ENCODE results near the gene RIOK3. TPM values are rescaled to one million over a fixed set of nuclear protein-coding genes. Genes with fewer than 3 reads are reported as not detected.

RIOK3 gene
- total RNA-seq, 1 experiment from 2014 or later, result 35.8 TPM

DNA sequence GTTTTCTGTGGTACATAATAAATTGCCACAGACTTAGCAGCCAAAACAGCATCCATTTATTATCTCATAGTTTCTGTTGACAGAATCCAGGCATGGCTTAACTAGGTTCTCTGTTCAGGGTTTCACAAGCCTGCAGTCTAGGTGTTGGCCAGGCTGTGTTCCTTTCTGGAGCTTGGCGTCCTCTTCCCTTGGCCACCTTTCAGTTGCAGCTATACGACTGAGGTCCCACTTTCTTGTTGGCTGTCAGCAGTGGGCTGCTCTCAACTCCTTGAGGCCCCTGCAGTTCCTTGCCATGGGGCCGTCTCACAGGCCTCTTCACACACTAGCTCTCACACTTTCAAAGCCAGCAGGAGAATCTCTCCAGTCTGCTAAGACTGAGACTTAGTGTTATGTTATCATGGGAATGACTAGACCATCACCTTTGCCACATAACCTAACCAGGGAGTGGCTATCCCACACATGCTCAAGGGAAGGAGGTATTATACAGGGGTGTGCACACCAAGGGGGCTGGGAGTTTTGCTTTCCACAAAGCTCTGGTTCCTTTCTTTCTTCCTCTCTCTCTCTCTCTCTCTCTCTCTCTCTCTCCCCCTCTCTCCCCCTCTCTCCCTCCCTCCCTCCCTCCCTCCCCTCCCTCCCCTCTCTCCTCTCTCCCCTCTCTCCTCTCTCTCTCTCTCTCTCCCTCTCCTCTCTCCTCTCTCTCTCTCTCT lies 15.8 kb downstream of the RIOK3 start:
- POLR2A ChIA-PET (ENCODE audit: low non-redundant PET), result no interaction called here
- no peak for DNase-seq (ENCODE audit: low spot score)
- H3K36me3 ChIP-seq (ENCODE audit: insufficient read depth, low read length, poor library complexity, severe bottlenecking), result peaks cover 41% of the 10 kb centered on the region
- no peak overlapping the region for H3K27ac ChIP-seq (ENCODE audit: low read depth, low read length, poor library complexity, severe bottlenecking)
- no peaks in the 10 kb centered on the region for H3K4me1 ChIP-seq (ENCODE audit: insufficient read depth, low read length, poor library complexity, severe bottlenecking)
- BruUV-seq (replicated peaks), result no TSS peak
- H3K27me3 ChIP-seq (replicated peaks; ENCODE audit: insufficient read depth, low read depth, low read length, poor library complexity), result no peaks in the 10 kb centered on the region
- H3K9me3 ChIP-seq (ENCODE audit: low read depth, low read length, poor library complexity, severe bottlenecking), result no peaks in the 10 kb centered on the region
- no peak for TF ChIP-seq EZH2 (IDR thresholded peaks at IDR 0.05; ENCODE audit: borderline replicate concordance, low read depth, low read length, poor library complexity, severe bottlenecking)
- TF ChIP-seq, protein P1, sequence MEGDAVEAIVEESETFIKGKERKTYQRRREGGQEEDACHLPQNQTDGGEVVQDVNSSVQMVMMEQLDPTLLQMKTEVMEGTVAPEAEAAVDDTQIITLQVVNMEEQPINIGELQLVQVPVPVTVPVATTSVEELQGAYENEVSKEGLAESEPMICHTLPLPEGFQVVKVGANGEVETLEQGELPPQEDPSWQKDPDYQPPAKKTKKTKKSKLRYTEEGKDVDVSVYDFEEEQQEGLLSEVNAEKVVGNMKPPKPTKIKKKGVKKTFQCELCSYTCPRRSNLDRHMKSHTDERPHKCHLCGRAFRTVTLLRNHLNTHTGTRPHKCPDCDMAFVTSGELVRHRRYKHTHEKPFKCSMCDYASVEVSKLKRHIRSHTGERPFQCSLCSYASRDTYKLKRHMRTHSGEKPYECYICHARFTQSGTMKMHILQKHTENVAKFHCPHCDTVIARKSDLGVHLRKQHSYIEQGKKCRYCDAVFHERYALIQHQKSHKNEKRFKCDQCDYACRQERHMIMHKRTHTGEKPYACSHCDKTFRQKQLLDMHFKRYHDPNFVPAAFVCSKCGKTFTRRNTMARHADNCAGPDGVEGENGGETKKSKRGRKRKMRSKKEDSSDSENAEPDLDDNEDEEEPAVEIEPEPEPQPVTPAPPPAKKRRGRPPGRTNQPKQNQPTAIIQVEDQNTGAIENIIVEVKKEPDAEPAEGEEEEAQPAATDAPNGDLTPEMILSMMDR (conservative IDR thresholded peaks at IDR 0.05; ENCODE audit: low read depth, low read length), result no peak
- intact Hi-C loops (cut with micrococcal nuclease; ENCODE audit: unreplicated experiment), result no loop called here
- H3K4me3 ChIP-seq (ENCODE audit: low read depth, low read length, poor library complexity, severe bottlenecking), result no peak overlapping the region
- CTCF ChIA-PET, result no interaction called here

DNA sequence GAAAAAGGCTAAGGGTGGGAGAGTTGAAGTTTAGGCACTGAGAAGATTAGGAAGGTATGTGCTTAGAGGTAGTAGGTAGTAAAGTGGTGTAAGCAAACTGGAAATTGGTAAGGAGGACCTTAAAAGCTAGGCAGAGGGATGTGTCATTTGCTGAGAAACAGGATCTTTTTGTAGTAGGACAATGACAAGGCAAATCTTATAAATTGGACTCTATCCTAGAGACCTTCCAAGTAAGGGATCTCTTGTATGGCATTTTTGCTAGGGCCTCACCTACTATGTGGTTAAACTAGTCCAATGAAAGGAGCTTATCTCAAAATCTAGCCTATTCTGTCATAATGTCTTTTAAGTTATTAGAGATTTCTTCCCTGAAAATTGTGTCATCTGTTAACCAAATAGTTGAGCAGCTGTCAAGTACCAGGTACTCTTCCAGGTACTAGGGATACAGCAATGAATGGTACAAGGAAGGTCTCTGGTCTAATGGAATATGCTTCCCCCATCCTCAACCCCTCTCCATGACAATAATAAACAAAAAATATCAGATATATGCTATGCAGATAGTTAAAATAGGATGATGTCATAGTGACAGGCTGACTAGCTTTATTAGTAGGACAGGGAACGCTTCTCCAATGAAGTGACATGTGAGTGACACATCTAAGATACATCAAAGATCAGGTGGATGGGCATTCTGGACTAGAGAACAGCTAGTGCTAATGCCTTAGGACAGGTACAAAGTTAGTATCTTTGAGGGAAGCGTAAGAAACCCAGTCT lies 17.7 kb downstream of the RIOK3 start:
- Histone ChIP-seq H3K36me3 (ENCODE audit: insufficient read depth, low read length, poor library complexity, severe bottlenecking) (peaks cover 43% of the 10 kb centered on the region), H3K27ac (ENCODE audit: low read depth, low read length, poor library complexity, severe bottlenecking) (no peak overlapping the region), H3K9me3 (ENCODE audit: low read depth, low read length, poor library complexity, severe bottlenecking) (no peaks in the 10 kb centered on the region), H3K4me3 (ENCODE audit: low read depth, low read length, poor library complexity, severe bottlenecking) (no peak overlapping the region), H3K27me3 (replicated peaks; ENCODE audit: insufficient read depth, low read depth, low read length, poor library complexity) (no peaks in the 10 kb centered on the region), H3K4me1 (ENCODE audit: insufficient read depth, low read length, poor library complexity, severe bottlenecking) (no peaks in the 10 kb centered on the region)
- BruUV-seq (replicated peaks), result no TSS peak
- ChIA-PET POLR2A (ENCODE audit: low non-redundant PET) (no interaction called here), CTCF (no interaction called here)
- intact Hi-C loops (cut with micrococcal nuclease; ENCODE audit: unreplicated experiment), result no loop called here
- DNase-seq (ENCODE audit: low spot score), result no peak
- no peak for TF ChIP-seq EZH2 (IDR thresholded peaks at IDR 0.05; ENCODE audit: borderline replicate concordance, low read depth, low read length, poor library complexity, severe bottlenecking)
- TF ChIP-seq, protein P1 (conservative IDR thresholded peaks at IDR 0.05; ENCODE audit: low read depth, low read length), result no peak

DNA sequence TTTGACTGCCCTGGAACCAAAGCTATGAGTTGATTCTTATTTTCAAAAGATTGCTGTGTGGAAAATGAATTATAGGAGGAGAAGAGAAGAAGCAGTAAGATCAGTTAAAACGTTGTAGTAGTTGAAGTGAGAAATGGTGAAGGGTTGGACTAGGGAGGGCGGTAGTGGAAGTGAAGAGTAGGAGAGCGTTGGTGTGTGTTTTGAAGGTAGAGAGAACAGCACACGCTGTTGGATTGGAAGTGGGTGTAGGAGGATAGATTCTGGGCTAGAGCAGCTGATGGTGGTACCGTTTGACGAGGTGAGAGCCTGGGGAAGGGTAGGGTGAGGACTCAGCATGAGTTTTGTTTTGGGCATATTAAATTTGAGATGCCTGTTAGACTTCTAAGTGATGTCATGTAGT lies 18.4 kb downstream of the RIOK3 start:
- BruUV-seq (replicated peaks), result no TSS peak
- no peaks in the 10 kb centered on the region for H3K4me1 ChIP-seq (ENCODE audit: insufficient read depth, low read length, poor library complexity, severe bottlenecking)
- POLR2A ChIA-PET (ENCODE audit: low non-redundant PET), result no interaction called here
- intact Hi-C loops (cut with micrococcal nuclease; ENCODE audit: unreplicated experiment), result no loop called here
- peaks cover 38% of the 10 kb centered on the region for H3K36me3 ChIP-seq (ENCODE audit: insufficient read depth, low read length, poor library complexity, severe bottlenecking)
- no peak for DNase-seq (ENCODE audit: low spot score)
- TF ChIP-seq, protein P1 (conservative IDR thresholded peaks at IDR 0.05; ENCODE audit: low read depth, low read length), result no peak
- no peak for TF ChIP-seq EZH2 (IDR thresholded peaks at IDR 0.05; ENCODE audit: borderline replicate concordance, low read depth, low read length, poor library complexity, severe bottlenecking)
- no peaks in the 10 kb centered on the region for H3K27me3 ChIP-seq (replicated peaks; ENCODE audit: insufficient read depth, low read depth, low read length, poor library complexity)
- H3K9me3 ChIP-seq (ENCODE audit: low read depth, low read length, poor library complexity, severe bottlenecking), result no peaks in the 10 kb centered on the region
- H3K27ac ChIP-seq (ENCODE audit: low read depth, low read length, poor library complexity, severe bottlenecking), result no peak overlapping the region
- no peak overlapping the region for H3K4me3 ChIP-seq (ENCODE audit: low read depth, low read length, poor library complexity, severe bottlenecking)
- CTCF ChIA-PET, result no interaction called here

All from A673 (cell line).